Measurements from ENCODE around the gene ZSWIM9. TPM values are rescaled to one million over a fixed set of nuclear protein-coding genes. Genes with fewer than 3 reads are reported as not detected.

The ZSWIM9 gene
- total RNA-seq, 1 experiment from 2014 or later = 6.8 TPM

- POLR2A ChIA-PET = no interaction called here
- intact Hi-C loops (cut with micrococcal nuclease; ENCODE audit: unreplicated experiment) (no loop called here), in situ Hi-C loops (cut with HindIII; ENCODE audit: low pct_unique_long_range_greater_than_20kb, low sequenced_read_pairs) (no loop called here)
- no peaks in the 10 kb centered on the region; the same call in 1 of the 2 replicates for H3K36me3 ChIP-seq (ENCODE audit: control insufficient read depth, insufficient read depth, low read length)
- H3K27ac ChIP-seq (ENCODE audit: low read length) = no peak overlapping the region
- no peaks in the 10 kb centered on the region for H3K27me3 ChIP-seq (ENCODE audit: control insufficient read depth, insufficient read depth, low read length)
- no peaks in the 10 kb centered on the region for H3K9me3 ChIP-seq (ENCODE audit: control insufficient read depth, insufficient read depth, low read depth, low read length)
- H3K4me1 ChIP-seq (ENCODE audit: control insufficient read depth, insufficient read depth, low read length) = no peaks in the 10 kb centered on the region
- ATAC-seq (no peak), DNase-seq (ENCODE audit: low read depth, low spot score) (no peak)
- no TSS peak for BruUV-seq (replicated peaks)
- CTCF ChIA-PET = interaction anchor here (0.6 kb wide), 1 partner anchor 14 kb away, joined by 3 read pairs; no protein-coding TSS in a partner anchor
- no peak overlapping the region for H3K4me3 ChIP-seq (ENCODE audit: low read depth in 2 of 2, low read length in 2 of 2)
- TF ChIP-seq TCF7L2 (IDR thresholded peaks at IDR 0.05; ENCODE audit: low read depth, low read length) = no peak
- TF ChIP-seq SIN3A (IDR thresholded peaks at IDR 0.05; ENCODE audit: borderline replicate concordance, insufficient read depth, low read depth, low read length) = no peak
- TF ChIP-seq REST (IDR thresholded peaks at IDR 0.05; ENCODE audit: insufficient read depth in 1 of 2, low read depth in 2 of 2, low read length in 1 of 2) = no peak
- no peak for TF ChIP-seq POLR2AphosphoS5 (IDR thresholded peaks at IDR 0.05; ENCODE audit: low read depth, low read length)
- TF ChIP-seq CTCF (IDR thresholded peaks at IDR 0.05) = no peak
These were observed 46.4 kb upstream of the ZSWIM9 start for GRCh38 chr19:48123907-48124651.

- BruUV-seq (replicated peaks) = no TSS peak
- no peaks in the 10 kb centered on the region for H3K36me3 ChIP-seq (ENCODE audit: control insufficient read depth, insufficient read depth, low read length)
- ChIA-PET CTCF (no interaction called here), POLR2A (no interaction called here)
- in situ Hi-C loops (cut with HindIII; ENCODE audit: low pct_unique_long_range_greater_than_20kb, low sequenced_read_pairs) (no loop called here), intact Hi-C loops (cut with micrococcal nuclease; ENCODE audit: unreplicated experiment) (no loop called here)
- ATAC-seq = no peak
- no peaks in the 10 kb centered on the region for H3K9me3 ChIP-seq (ENCODE audit: control insufficient read depth, insufficient read depth, low read depth, low read length)
- no peaks in the 10 kb centered on the region for H3K27me3 ChIP-seq (ENCODE audit: control insufficient read depth, insufficient read depth, low read length)
- H3K4me3 ChIP-seq (ENCODE audit: low read depth in 2 of 2, low read length in 2 of 2) = no peak overlapping the region
- H3K4me1 ChIP-seq (ENCODE audit: control insufficient read depth, insufficient read depth, low read length) = no peaks in the 10 kb centered on the region
- no peak for TF ChIP-seq CTCF (IDR thresholded peaks at IDR 0.05)
- no peak for TF ChIP-seq SIN3A (IDR thresholded peaks at IDR 0.05; ENCODE audit: borderline replicate concordance, insufficient read depth, low read depth, low read length)
- no peak for TF ChIP-seq TCF7L2 (IDR thresholded peaks at IDR 0.05; ENCODE audit: low read depth, low read length)
- no peak for TF ChIP-seq POLR2AphosphoS5 (IDR thresholded peaks at IDR 0.05; ENCODE audit: low read depth, low read length)
- TF ChIP-seq REST (IDR thresholded peaks at IDR 0.05; ENCODE audit: insufficient read depth in 1 of 2, low read depth in 2 of 2, low read length in 1 of 2) = no peak
- no peak for DNase-seq (ENCODE audit: low read depth, low spot score)
- no peak overlapping the region for H3K27ac ChIP-seq (ENCODE audit: low read length)
These were observed 42.9 kb upstream of the ZSWIM9 start for GRCh38 chr19:48127561-48127960.
